Activated CD8-positive, alpha-beta T cell treated with anti-CD3 and anti-CD28 coated beads for 36 hours (primary cell): Measurements from ENCODE around the gene ERP44. TPM values are rescaled to one million over a fixed set of nuclear protein-coding genes. Genes with fewer than 3 reads are reported as not detected.
A peak's percentile ranks its signal among the peaks of the same experiment; 100 is the strongest.

Experiments used
- ATAC-seq: fragments of 200-7000 bp; cut with Tn5 transposase; one replicate; pipeline ENCODE4 v1.10.0; 2021; ENCODE audit warnings: mild to moderate bottlenecking, moderate library complexity
- CTCF ChIA-PET: fragments of 350-600 bp; sonication (Branson Sonifier 250); formaldehyde crosslinking; loops from one replicate; lab custom pipeline; 2021; ENCODE audit warnings: antibody characterized with exemption; lab: Charles Lee
- POLR2A ChIA-PET: fragments of 350-600 bp; sonication (Branson Sonifier 250); formaldehyde crosslinking; loops from one replicate; lab custom pipeline; 2021; ENCODE audit warnings: antibody characterized with exemption; lab: Charles Lee
- DNase-seq: peaks from one replicate; pipeline ENCODE4 v3.0.0-alpha.2; 2020
- H3K27ac Mint-ChIP-seq: one replicate; pipeline ENCODE4 v1.8.0; 2021; ENCODE audit warnings: mild to moderate bottlenecking, mixed read lengths
- H3K27me3 Mint-ChIP-seq: one replicate; pipeline ENCODE4 v1.8.0; 2021; ENCODE audit warnings: mixed read lengths
- H3K36me3 Mint-ChIP-seq: one replicate; pipeline ENCODE4 v1.8.0; 2021; ENCODE audit warnings: low read depth, mixed read lengths
- H3K4me1 Mint-ChIP-seq: one replicate; pipeline ENCODE4 v1.8.0; 2021; ENCODE audit warnings: low read depth, mixed read lengths
- H3K4me3 Mint-ChIP-seq: one replicate; pipeline ENCODE4 v1.8.0; 2021; ENCODE audit warnings: mild to moderate bottlenecking, moderate library complexity, mixed read lengths
- H3K9me3 Mint-ChIP-seq: one replicate; pipeline ENCODE4 v1.8.0; 2021; ENCODE audit warnings: mixed read lengths
- CTCF ChIP-seq: fragments of 200-600 bp; IDR thresholded peaks from one replicate; pipeline ENCODE4 v1.8.0; 2022; ENCODE audit warnings: antibody characterized with exemption, mild to moderate bottlenecking
- intact Hi-C: fragments of 100-400 bp; cut with micrococcal nuclease; formaldehyde crosslinking; loops from one replicate; pipeline ENCODE4 v1.10.0; 2022
- total RNA-seq, 2 experiments: library from RNA; stranded (reverse); gene quantifications; one replicate each; pipeline ENCODE4 v1.2.3, GENCODE V29; 2021

Gene ERP44
- total RNA-seq, 2 experiments from 2014 or later = 10.2 to 11.1 TPM

DNA sequence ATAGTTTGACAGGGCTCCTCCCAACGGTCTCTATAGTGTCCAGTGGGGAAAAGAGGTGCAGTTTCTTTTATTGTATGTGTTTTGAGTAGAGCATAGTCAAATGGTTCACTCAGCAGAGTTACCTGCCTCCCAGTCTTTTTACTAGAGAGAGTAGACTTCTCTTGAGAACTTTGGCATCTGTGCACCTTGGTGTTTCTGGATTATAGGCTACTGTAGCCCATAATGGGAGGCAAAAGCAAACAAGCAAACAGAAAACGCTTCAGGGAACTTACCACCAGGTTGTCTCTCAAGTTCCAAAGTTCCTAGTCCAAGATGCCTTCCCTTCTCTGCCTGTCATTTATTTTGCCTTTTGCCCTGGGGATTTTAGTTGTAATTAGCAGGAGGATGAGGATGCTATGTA is 26.4 kb upstream of the ERP44 start:
- peaks cover 7% of the 10 kb centered on the region for H3K4me1 Mint-ChIP-seq
- H3K9me3 Mint-ChIP-seq = no peaks in the 10 kb centered on the region
- intact Hi-C loops = no loop called here
- POLR2A ChIA-PET = no interaction called here
- H3K27me3 Mint-ChIP-seq = no peaks in the 10 kb centered on the region
- no peak for TF ChIP-seq CTCF
- CTCF ChIA-PET = no interaction called here
- ATAC-seq = no peak
- no peak overlapping the region for H3K27ac Mint-ChIP-seq
- no peak overlapping the region for H3K4me3 Mint-ChIP-seq
- peaks cover 22% of the 10 kb centered on the region for H3K36me3 Mint-ChIP-seq
- no peak for DNase-seq

DNA sequence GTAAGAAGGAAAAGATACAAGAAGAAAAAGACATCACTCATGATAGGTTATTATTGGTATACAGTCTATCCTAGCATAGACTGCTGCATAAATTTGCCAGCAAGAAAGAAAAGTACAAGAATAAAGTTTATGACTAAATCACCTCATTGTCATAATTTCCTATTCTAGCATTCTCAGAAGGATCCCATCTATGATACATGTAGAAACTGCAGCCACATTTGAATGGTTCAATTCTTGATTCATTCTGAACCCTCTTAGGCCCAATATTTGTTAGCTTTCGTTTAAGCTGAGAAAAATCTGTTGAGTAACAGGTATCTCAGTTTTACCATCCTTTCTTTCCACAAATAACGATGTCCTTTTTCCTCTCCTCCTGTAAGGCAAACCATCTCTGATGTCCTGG is 21.5 kb upstream of the ERP44 start:
- intact Hi-C loops = no loop called here
- DNase-seq = no peak
- Mint-ChIP-seq H3K27me3 (no peaks in the 10 kb centered on the region), H3K9me3 (peaks cover 1% of the 10 kb centered on the region), H3K27ac (no peak overlapping the region), H3K4me3 (no peak overlapping the region), H3K36me3 (peaks cover 14% of the 10 kb centered on the region), H3K4me1 (peaks cover 13% of the 10 kb centered on the region)
- POLR2A ChIA-PET = no interaction called here
- no peak for TF ChIP-seq CTCF
- peak; percentile 17 for ATAC-seq
- CTCF ChIA-PET = interaction anchor here (0.8 kb wide), 1 partner anchor 11 kb away, joined by 3 read pairs; no protein-coding TSS in a partner anchor

DNA sequence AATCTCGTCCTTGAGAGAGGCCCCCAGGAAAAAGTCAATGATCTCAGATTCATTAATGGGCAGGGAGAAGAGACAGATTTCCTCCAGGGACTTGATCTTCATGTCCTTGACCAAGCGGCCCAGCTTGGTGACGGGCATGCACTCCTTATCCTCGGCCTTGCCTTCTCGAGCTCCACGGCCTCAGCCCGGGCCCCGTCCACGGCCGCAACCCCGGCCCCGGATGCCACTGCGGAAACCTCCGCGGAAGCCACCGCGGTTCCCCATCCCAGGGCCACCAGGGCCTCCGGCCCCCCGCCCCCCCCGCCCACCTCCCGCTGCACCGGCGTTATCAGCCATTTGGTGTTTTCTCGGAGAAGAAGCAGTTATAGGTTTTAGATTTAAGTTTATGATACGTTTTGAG is 18.5 kb upstream of the ERP44 start:
- TF ChIP-seq CTCF = no peak
- intact Hi-C loops = no loop called here
- DNase-seq = no peak
- Mint-ChIP-seq H3K36me3 (peaks cover 12% of the 10 kb centered on the region), H3K27me3 (no peaks in the 10 kb centered on the region), H3K4me1 (peaks cover 20% of the 10 kb centered on the region), H3K9me3 (peaks cover 2% of the 10 kb centered on the region), H3K4me3 (no peak overlapping the region), H3K27ac (no peak overlapping the region)
- ChIA-PET CTCF (no interaction called here), POLR2A (no interaction called here)
- no peak for ATAC-seq

DNA sequence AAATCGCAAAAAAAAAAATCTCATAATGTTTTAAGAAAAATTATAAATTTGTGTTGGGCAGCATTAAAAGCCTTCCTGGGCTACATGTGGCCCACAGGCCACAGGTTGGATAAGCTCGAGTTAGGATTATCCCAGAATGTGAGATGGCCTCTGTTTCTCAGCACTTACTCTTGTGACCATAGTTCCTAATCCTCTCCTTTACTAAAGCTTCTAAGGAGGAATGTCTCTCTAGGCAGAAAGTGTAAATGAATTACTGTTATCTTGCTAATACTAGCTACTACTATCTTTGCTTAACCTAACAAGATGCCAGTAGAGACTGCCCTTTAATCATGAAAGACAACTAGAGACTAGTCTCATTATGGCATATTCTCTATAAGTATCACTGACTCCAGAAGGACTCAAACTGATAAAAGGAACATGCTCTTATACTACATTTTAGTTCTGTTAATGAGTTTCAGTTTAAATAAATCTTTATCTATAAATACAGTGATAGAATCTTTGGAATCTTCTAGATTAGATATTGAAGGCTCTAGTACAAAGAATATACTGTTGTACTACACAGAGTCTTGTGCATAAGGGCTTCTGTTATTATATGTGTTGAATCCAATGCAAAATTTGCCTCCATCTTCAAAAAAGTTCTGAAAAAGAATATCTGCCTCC is 14.0 kb upstream of the ERP44 start:
- ATAC-seq = no peak
- intact Hi-C loops = no loop called here
- no peak for DNase-seq
- H3K4me1 Mint-ChIP-seq = peaks cover 10% of the 10 kb centered on the region
- no peaks in the 10 kb centered on the region for H3K27me3 Mint-ChIP-seq
- H3K36me3 Mint-ChIP-seq = peaks cover 19% of the 10 kb centered on the region
- H3K9me3 Mint-ChIP-seq = peaks cover 2% of the 10 kb centered on the region
- CTCF ChIA-PET = interaction anchor here (0.6 to 2.0 kb wide), 2 partner anchors 11 to 41 kb away, joined by 3 to 6 read pairs; no protein-coding TSS in a partner anchor
- POLR2A ChIA-PET = no interaction called here
- H3K4me3 Mint-ChIP-seq = no peak overlapping the region
- no peak for TF ChIP-seq CTCF
- no peak overlapping the region for H3K27ac Mint-ChIP-seq

GRCh38 chr9:100111235-100111634 is 12.4 kb upstream of the ERP44 start:
- intact Hi-C loops = no loop called here
- Mint-ChIP-seq H3K4me1 (peaks cover 10% of the 10 kb centered on the region), H3K27ac (no peak overlapping the region), H3K4me3 (no peak overlapping the region), H3K9me3 (peaks cover 2% of the 10 kb centered on the region), H3K27me3 (no peaks in the 10 kb centered on the region), H3K36me3 (peaks cover 16% of the 10 kb centered on the region)
- POLR2A ChIA-PET = interaction anchor here (0.9 kb wide), 1 partner anchor 12 kb away, joined by 3 read pairs; the partner anchor contains the start of genes ERP44 and INVS
- TF ChIP-seq CTCF = no peak
- ATAC-seq = no peak
- CTCF ChIA-PET = no interaction called here
- DNase-seq = no peak
